C4-2B (cell line): ENCODE measurements around the gene FRMD3.

ENCODE experiments used
- CTCF ChIP-seq: fragments of 450-650 bp; conservative IDR thresholded peaks from 2 replicates; pipeline ENCODE4 v1.5.1; 2017; ENCODE audit warnings: mild to moderate bottlenecking
- ZFX ChIP-seq: fragments of 450-650 bp; IDR thresholded peaks from 2 replicates; pipeline ENCODE4 v1.6.1; 2017

DNA sequence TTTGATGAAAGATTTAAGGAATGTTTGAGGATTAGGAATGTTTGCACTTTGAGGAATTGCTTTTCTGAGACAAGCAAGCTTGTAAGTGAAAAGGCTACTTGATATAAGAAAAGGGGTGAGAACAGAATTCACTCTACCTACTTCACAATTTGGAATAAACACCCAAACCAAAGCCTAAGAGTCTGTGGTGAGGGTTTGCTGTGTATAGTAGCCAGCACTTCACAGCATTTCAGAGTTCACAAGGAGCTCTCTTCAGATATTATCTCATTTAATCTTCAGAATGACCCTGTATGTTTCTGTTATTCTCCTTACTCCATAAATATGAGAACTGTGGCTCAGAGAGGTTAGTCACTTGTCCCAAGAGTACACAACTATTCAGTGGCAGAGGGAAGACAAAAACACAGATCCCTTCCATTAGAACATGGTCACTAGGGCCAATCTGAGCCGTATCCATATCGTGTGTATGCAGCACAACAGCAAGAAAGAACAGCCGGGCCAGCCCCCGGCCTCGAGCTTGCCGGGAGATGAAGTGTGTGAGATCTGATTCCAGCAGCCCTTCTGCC lies 92.4 kb downstream of the FRMD3 start:
- TF ChIP-seq CTCF = no peak
- no peak for TF ChIP-seq ZFX
